HCT116 (cell line): Measurements from ENCODE around the gene IGF2R. TPM values are rescaled to one million over a fixed set of nuclear protein-coding genes. Genes with fewer than 3 reads are reported as not detected.

Experiments
- ATAC-seq: fragments of 200-7000 bp; cut with Tn5 transposase; 2 replicates; pipeline ENCODE4 v1.9.1; 2020; ENCODE audit warnings: mild to moderate bottlenecking, moderate library complexity
- BruUV-seq: library from RNA; stranded (reverse); fragments of 400-500 nt; replicated peaks from 2 replicates; lab custom pipeline; 2021; lab: Mats Ljungman, UMichigan
- CTCF ChIA-PET: fragments of 300-600 bp; sonication (Branson Sonifier 250); formaldehyde crosslinking; loops from one replicate; lab custom pipeline; 2021; ENCODE audit warnings: antibody characterized with exemption; lab: Charles Lee
- POLR2A ChIA-PET: fragments of 300-600, 350-600 bp; sonication (Branson Sonifier 250); formaldehyde crosslinking; loops from one replicate; lab custom pipeline; 2021; ENCODE audit warnings: antibody characterized with exemption; lab: Charles Lee
- RAD21 ChIA-PET, 2 experiments: fragments of 300-600 bp; sonication (Branson Sonifier 250); formaldehyde crosslinking; loops; one replicate each; lab custom pipeline; 2023; ENCODE audit warnings: low total read pairs in 2 of 2; ENCODE audit not compliant: uncharacterized antibody in 2 of 2, unreplicated experiment in 2 of 2, low non-redundant PET in 1 of 2; lab: Charles Lee
- DNase-seq: peaks from one replicate; pipeline ENCODE4 v3.0.0-alpha.2; 2010; ENCODE audit warnings: low read depth, low spot score
- H2AFZ ChIP-seq: fragments of 200-600 bp; shearing (Covaris generic), sonication (generic); 2 replicates; pipeline ENCODE4 v1.6.1; 2017; ENCODE audit warnings: low read depth, mixed run types, mixed read lengths, antibody characterized with exemption, low read length; ENCODE audit not compliant: poor library complexity, severe bottlenecking
- H3K27ac ChIP-seq: 2 replicates; pipeline ENCODE4 v1.5.1; 2012; ENCODE audit warnings: low read depth, low read length
- H3K27me3 ChIP-seq: fragments of 200-600 bp; sonication (generic); 2 replicates; pipeline ENCODE4 v1.6.1; 2016; ENCODE audit warnings: mixed run types, low read length, mixed read lengths; ENCODE audit not compliant: insufficient read depth
- H3K36me3 ChIP-seq, 2 experiments: fragments of 200-500 bp in 1 of 2; fragments of 200-600 bp in 1 of 2; sonication (Bioruptor generic) in 1 of 2; sonication (generic) in 1 of 2; 2 replicates each; pipeline versions ENCODE4 v1.5.1 to v1.6.1; 2014 to 2016; ENCODE audit warnings: low read length in 2 of 2, inconsistent platforms in 1 of 2, mixed read lengths in 1 of 2, mixed run types in 1 of 2; ENCODE audit not compliant: insufficient read depth in 2 of 2, control insufficient read depth in 1 of 2
- H3K4me1 ChIP-seq, 2 experiments: fragments of 200-600 bp in 1 of 2; sonication (generic) in 1 of 2; 2 replicates each; pipeline versions ENCODE4 v1.5.1 to v1.6.1; 2012 to 2017; ENCODE audit warnings: low read length in 2 of 2, inconsistent platforms in 1 of 2, mild to moderate bottlenecking in 1 of 2, mixed read lengths in 1 of 2, mixed run types in 1 of 2, moderate library complexity in 1 of 2; ENCODE audit not compliant: insufficient read depth in 2 of 2, control insufficient read depth in 1 of 2
- H3K4me2 ChIP-seq: fragments of 200-600 bp; sonication (generic); 2 replicates; pipeline ENCODE4 v1.6.1; 2017; ENCODE audit warnings: mixed run types, low read length, mixed read lengths
- H3K4me3 ChIP-seq, 2 experiments: fragments of 200-600 bp in 1 of 2; sonication (generic) in 1 of 2; replicated peaks in 1 of 2; 2 replicates each; pipeline ENCODE4 v1.5.1; 2011 to 2016; ENCODE audit warnings: low read length in 2 of 2, control low read depth in 1 of 2, low read depth in 1 of 2, mild to moderate bottlenecking in 1 of 2, mixed read lengths in 1 of 2, mixed run types in 1 of 2
- H3K79me2 ChIP-seq: fragments of 200-600 bp; sonication (generic); 2 replicates; pipeline ENCODE4 v1.6.1; 2017; ENCODE audit warnings: mild to moderate bottlenecking, mixed run types, low read length, moderate library complexity, mixed read lengths; ENCODE audit not compliant: insufficient read depth
- H3K9ac ChIP-seq: fragments of 200-600 bp; sonication (generic); 2 replicates; pipeline ENCODE4 v1.6.1; 2016; ENCODE audit warnings: low read length, mixed read lengths
- H3K9me2 ChIP-seq: fragments of 200-600 bp; sonication (generic), shearing (Covaris generic); 2 replicates; pipeline ENCODE4 v1.6.1; 2017; ENCODE audit warnings: mixed run types, mild to moderate bottlenecking, moderate library complexity; ENCODE audit not compliant: insufficient read depth
- H3K9me3 ChIP-seq, 2 experiments: fragments of 200-500 bp in 1 of 2; fragments of 200-600 bp in 1 of 2; sonication (Bioruptor generic) in 1 of 2; sonication (generic) in 1 of 2; 2 replicates each; pipeline ENCODE4 v1.6.1; 2014 to 2017; ENCODE audit warnings: low read length in 2 of 2, mixed read lengths in 2 of 2, inconsistent platforms in 1 of 2, low read depth in 1 of 2, mild to moderate bottlenecking in 1 of 2, mixed run types in 1 of 2, moderate library complexity in 1 of 2; ENCODE audit not compliant: control insufficient read depth in 1 of 2, insufficient read depth in 1 of 2
- H4K20me1 ChIP-seq: fragments of 200-600 bp; sonication (generic), shearing (Covaris generic); 2 replicates; pipeline ENCODE4 v1.6.1; 2017; ENCODE audit warnings: mixed run types, mild to moderate bottlenecking, moderate library complexity; ENCODE audit not compliant: insufficient read depth
- CEBPB ChIP-seq: IDR thresholded peaks from 2 replicates; pipeline ENCODE4 v1.6.1; 2012; ENCODE audit warnings: low read depth
- CTCF ChIP-seq, 3 experiments: fragments of 200-600 bp in 1 of 3; sonication (generic) in 1 of 3; IDR thresholded peaks in 2 of 3; conservative IDR thresholded peaks in 1 of 3; 2 replicates each; pipeline ENCODE4 v1.5.1; 2012 to 2017; ENCODE audit warnings: low read depth in 2 of 3, low read length in 2 of 3, antibody characterized with exemption in 1 of 3, borderline replicate concordance in 1 of 3, control low read depth in 1 of 3, mild to moderate bottlenecking in 1 of 3, mixed read lengths in 1 of 3, mixed run types in 1 of 3, moderate library complexity in 1 of 3; ENCODE audit not compliant: insufficient read depth in 1 of 3
- EZH2 ChIP-seq: fragments of 200-600 bp; sonication (generic); IDR thresholded peaks from 2 replicates; pipeline ENCODE4 v1.6.1; 2017; ENCODE audit warnings: antibody characterized with exemption, mixed run types
- EZH2phosphoT487 ChIP-seq: fragments of 200-600 bp; IDR thresholded peaks from 2 replicates; pipeline ENCODE4 v1.6.1; 2018; ENCODE audit warnings: antibody characterized with exemption, borderline replicate concordance
- FOSL1 ChIP-seq: IDR thresholded peaks from 2 replicates; pipeline ENCODE4 v1.6.1; 2012; ENCODE audit warnings: low read depth
- RAD21 ChIP-seq: IDR thresholded peaks from 2 replicates; pipeline ENCODE4 v1.6.1; 2012; ENCODE audit warnings: low read depth, mild to moderate bottlenecking
- SP1 ChIP-seq: IDR thresholded peaks from 2 replicates; pipeline ENCODE4 v1.6.1; 2012; ENCODE audit warnings: low read depth
- TCF7L2 ChIP-seq: IDR thresholded peaks from 2 replicates; pipeline ENCODE4 v1.7.0; 2011; ENCODE audit warnings: borderline replicate concordance, inconsistent platforms; ENCODE audit not compliant: insufficient read depth, insufficient read length; ENCODE audit errors: extremely low read depth
- ZNF274 ChIP-seq: fragments of 200-500 bp; sonication (Bioruptor generic); IDR thresholded peaks from 2 replicates; pipeline ENCODE4 v1.6.1; 2014; ENCODE audit warnings: mild to moderate bottlenecking, low read depth, low read length, inconsistent platforms
- intact Hi-C: fragments of 100-400 bp; cut with micrococcal nuclease; formaldehyde crosslinking; loops from 2 replicates; pipeline ENCODE4 v1.10.0; 2022
- total RNA-seq: library from RNA; stranded (reverse); gene quantifications from one replicate; pipeline ENCODE4 v1.2.1, GENCODE V29; 2021; ENCODE audit not compliant: unreplicated experiment
- TF ChIP-seq, protein P1 (sequence below): IDR thresholded peaks from 2 replicates; pipeline ENCODE4 v1.6.1; 2012
- TF ChIP-seq, protein P2 (sequence below): IDR thresholded peaks from 2 replicates; pipeline ENCODE4 v1.6.1; 2012; ENCODE audit warnings: low read depth
- TF ChIP-seq, protein P3 (sequence below): IDR thresholded peaks from 2 replicates; pipeline ENCODE4 v1.6.1; 2011; ENCODE audit warnings: mild to moderate bottlenecking, low read length, moderate library complexity; ENCODE audit not compliant: insufficient replicate concordance; ENCODE audit errors: extremely low read depth

The IGF2R gene
- total RNA-seq, 1 experiment from 2014 or later = 37.0 TPM

GRCh38 chr6:160076009-160076408, 107.1 kb downstream of the IGF2R start:
- intact Hi-C loops = no loop called here
- Histone ChIP-seq H3K4me3 (no peak overlapping the region), H3K4me1 (no peaks in the 10 kb centered on the region), H2AFZ (no peak overlapping the region), H3K9ac (no peak overlapping the region), H3K79me2 (no peaks in the 10 kb centered on the region)
- no TSS peak for BruUV-seq
- no peak for TF ChIP-seq SP1
- no peak for TF ChIP-seq CEBPB
- no peak for TF ChIP-seq FOSL1
- TF ChIP-seq RAD21 = no peak
- TF ChIP-seq, all 23 proteins: peak for 0
- Histone ChIP-seq H3K9me2 (no peaks in the 10 kb centered on the region), H3K27ac (no peak overlapping the region), H4K20me1 (no peaks in the 10 kb centered on the region), H3K27me3 (no peaks in the 10 kb centered on the region), H3K9me3 (no peaks in the 10 kb centered on the region), H3K36me3 (peaks cover 9% of the 10 kb centered on the region in 2 experiments; a peak in 2 of 4 replicates), H3K4me2 (no peak overlapping the region)
- ChIA-PET POLR2A (no interaction called here), CTCF (no interaction called here), RAD21 (no interaction called here)
- ATAC-seq = no peak
- no peak for DNase-seq

DNA sequence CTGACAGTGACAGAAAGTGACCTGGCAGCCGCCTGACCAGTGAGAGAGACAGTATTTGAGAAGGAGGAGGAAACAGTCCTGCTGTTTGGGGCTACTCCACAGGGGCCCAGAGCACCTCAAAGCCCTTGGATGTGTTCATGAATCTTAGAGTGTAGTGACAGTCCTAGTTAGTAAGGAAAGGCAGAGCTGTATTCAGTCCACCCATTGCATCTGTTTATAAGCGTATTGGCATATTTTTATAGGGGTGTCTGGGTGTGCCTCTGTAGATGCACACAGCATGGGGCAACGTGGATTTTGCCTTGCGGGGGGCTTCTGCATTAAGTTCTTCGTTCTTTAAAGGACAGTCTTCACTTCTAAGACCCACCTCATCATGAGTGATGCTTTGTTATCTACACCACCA, 108.1 kb downstream of the IGF2R start:
- ChIA-PET CTCF (no interaction called here), RAD21 (no interaction called here), POLR2A (no interaction called here)
- H3K9ac ChIP-seq = no peak overlapping the region
- H2AFZ ChIP-seq = no peak overlapping the region
- H3K36me3 ChIP-seq = peaks cover 5 to 8% of the 10 kb centered on the region in 2 experiments; a peak in 2 of 4 replicates
- intact Hi-C loops = no loop called here
- no peaks in the 10 kb centered on the region for H3K27me3 ChIP-seq
- H3K9me3 ChIP-seq = no peaks in the 10 kb centered on the region
- ATAC-seq (no peak), DNase-seq (no peak)
- H3K4me1 ChIP-seq = no peaks in the 10 kb centered on the region
- no peak overlapping the region for H3K4me2 ChIP-seq
- no peaks in the 10 kb centered on the region for H3K9me2 ChIP-seq
- no peak overlapping the region for H3K4me3 ChIP-seq
- H4K20me1 ChIP-seq = no peaks in the 10 kb centered on the region
- H3K27ac ChIP-seq = no peak overlapping the region
- no TSS peak for BruUV-seq
- no peaks in the 10 kb centered on the region for H3K79me2 ChIP-seq
- TF ChIP-seq, protein P1, sequence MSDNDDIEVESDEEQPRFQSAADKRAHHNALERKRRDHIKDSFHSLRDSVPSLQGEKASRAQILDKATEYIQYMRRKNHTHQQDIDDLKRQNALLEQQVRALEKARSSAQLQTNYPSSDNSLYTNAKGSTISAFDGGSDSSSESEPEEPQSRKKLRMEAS = no peak
- TF ChIP-seq EZH2phosphoT487 = no peak
- TF ChIP-seq RAD21 = no peak
- TF ChIP-seq, protein P2, sequence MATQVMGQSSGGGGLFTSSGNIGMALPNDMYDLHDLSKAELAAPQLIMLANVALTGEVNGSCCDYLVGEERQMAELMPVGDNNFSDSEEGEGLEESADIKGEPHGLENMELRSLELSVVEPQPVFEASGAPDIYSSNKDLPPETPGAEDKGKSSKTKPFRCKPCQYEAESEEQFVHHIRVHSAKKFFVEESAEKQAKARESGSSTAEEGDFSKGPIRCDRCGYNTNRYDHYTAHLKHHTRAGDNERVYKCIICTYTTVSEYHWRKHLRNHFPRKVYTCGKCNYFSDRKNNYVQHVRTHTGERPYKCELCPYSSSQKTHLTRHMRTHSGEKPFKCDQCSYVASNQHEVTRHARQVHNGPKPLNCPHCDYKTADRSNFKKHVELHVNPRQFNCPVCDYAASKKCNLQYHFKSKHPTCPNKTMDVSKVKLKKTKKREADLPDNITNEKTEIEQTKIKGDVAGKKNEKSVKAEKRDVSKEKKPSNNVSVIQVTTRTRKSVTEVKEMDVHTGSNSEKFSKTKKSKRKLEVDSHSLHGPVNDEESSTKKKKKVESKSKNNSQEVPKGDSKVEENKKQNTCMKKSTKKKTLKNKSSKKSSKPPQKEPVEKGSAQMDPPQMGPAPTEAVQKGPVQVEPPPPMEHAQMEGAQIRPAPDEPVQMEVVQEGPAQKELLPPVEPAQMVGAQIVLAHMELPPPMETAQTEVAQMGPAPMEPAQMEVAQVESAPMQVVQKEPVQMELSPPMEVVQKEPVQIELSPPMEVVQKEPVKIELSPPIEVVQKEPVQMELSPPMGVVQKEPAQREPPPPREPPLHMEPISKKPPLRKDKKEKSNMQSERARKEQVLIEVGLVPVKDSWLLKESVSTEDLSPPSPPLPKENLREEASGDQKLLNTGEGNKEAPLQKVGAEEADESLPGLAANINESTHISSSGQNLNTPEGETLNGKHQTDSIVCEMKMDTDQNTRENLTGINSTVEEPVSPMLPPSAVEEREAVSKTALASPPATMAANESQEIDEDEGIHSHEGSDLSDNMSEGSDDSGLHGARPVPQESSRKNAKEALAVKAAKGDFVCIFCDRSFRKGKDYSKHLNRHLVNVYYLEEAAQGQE = no peak
- no peak for TF ChIP-seq EZH2
- TF ChIP-seq CTCF (IDR thresholded peaks at IDR 0.05 in 2 of 3, conservative IDR thresholded peaks at IDR 0.05 in 1 of 3; ENCODE audit: borderline replicate concordance in 1 of 3, insufficient read depth in 1 of 3, low read depth in 2 of 3, low read length in 2 of 3) = no peak
- no peak for TF ChIP-seq TCF7L2
- TF ChIP-seq SP1 = no peak
- no peak for TF ChIP-seq ZNF274
- TF ChIP-seq, protein P3, sequence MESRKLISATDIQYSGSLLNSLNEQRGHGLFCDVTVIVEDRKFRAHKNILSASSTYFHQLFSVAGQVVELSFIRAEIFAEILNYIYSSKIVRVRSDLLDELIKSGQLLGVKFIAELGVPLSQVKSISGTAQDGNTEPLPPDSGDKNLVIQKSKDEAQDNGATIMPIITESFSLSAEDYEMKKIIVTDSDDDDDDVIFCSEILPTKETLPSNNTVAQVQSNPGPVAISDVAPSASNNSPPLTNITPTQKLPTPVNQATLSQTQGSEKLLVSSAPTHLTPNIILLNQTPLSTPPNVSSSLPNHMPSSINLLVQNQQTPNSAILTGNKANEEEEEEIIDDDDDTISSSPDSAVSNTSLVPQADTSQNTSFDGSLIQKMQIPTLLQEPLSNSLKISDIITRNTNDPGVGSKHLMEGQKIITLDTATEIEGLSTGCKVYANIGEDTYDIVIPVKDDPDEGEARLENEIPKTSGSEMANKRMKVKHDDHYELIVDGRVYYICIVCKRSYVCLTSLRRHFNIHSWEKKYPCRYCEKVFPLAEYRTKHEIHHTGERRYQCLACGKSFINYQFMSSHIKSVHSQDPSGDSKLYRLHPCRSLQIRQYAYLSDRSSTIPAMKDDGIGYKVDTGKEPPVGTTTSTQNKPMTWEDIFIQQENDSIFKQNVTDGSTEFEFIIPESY = no peak
